ENCODE measurements around the gene RBPJ.
"Not testable (repeated sequence)": the region's sequence is repeated elsewhere in the genome, so short reads cannot be mapped to it uniquely, and the experiment has no call there.

Gene RBPJ

GRCh38 chr4:26343038-26343398, 22.2 kb downstream of the RBPJ start:
- DNase-seq = no peak

DNA sequence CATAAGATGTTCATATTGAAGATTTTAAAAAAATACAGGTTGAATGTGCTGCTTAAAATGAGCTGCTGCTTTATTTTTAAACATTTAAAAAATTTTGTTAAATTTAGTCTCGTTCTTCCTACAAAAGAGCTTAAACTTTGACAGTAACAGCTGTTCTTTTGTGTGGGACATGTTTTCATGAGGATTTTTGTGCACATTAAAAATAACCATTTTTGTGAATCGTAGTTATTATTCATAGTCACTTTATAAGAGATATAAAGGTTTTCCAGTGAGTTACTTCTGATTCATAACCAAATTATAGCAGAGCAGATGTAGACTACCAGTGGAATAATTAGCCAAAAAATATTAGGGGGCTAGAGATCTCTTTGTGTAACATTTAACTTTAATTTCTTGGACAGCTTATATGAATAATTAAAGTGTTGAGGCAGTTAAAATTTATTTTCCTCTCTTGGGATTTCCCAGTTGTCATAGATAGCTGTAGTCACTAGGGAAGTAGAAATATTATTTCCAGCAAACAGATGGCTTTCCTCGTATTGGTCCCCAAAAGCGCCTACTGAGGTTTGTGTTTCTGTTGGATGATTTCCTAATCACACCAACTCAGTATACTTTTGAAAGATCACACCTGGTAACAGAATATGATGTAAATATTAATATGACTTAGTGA, 24.2 kb downstream of the RBPJ start:
- DNase-seq = no peak

DNA sequence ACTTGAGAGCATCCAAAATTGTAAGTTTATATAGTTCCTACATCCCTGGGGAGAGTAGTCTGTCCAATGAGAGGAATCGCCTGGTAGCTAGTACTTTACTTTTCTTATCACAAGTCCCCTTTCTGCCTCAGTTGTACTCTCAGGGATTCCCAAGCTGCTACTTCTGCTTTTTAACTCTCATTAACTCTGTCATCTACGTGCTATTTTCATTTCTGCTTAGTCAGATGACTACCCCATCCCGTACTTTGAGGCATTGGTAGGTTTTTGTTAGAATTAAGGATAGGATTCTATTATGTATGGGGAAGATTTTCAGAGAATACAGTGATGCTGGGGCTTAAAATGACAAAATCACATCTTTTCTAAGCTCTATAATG, 24.7 kb downstream of the RBPJ start:
- DNase-seq = no peak

GRCh38 chr4:26346203-26346620, 25.4 kb downstream of the RBPJ start:
- DNase-seq = no peak

DNA sequence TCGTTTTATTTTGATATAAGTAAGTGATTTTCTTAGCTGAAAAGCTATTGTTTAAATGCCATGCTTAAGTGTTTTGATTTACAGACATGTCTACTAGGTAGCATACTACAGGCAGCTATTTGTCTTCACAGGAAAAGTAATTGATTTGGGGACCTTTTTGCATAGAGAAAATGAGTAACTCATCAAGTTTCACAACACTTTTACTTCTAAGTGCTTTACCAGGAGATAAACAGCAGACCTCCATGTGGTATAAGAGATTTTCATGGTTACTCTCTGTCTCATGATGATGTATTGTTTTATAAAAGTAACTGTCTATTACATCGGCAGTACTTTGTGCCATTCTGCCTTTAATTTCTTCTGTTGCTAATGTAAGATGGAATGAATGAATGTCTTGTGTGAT, 28.7 kb downstream of the RBPJ start:
- DNase-seq = no peak

GRCh38 chr4:26351685-26352084, 30.9 kb downstream of the RBPJ start:
- DNase-seq = no peak

- no peak for DNase-seq
These were observed 33.7 kb downstream of the RBPJ start for GRCh38 chr4:26354491-26354890.

DNA sequence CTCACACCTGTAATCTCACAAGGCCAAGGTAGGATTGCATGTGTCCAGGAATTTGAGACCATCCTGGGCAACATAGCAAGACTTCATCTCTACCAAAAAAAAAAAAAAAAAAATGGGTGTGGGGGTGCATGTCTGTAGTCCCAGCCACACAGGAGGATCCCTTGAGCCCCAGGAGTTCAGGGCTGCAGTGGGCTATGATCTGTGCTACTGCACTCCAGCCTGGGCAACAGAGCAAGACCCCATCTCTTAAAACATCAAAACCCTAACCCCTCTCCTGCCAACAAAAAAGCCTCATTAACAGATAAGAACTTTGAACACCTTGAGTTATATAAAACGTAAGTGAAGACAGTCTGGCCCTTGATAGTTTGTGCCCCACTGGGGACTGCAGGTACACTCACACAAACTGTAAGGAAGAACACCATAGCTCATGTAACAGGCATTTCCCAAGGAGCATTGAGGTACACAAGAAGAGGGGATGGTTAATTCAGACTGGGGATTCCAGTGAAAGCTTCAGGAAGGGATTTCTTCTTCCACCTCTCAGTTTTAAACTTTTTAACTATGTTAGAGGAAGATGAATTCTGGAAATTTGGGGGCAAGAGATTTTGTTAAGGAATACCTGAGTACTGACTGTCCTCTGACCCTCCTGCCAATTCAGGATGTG, 34.7 kb downstream of the RBPJ start:
- DNase-seq = no peak

DNA sequence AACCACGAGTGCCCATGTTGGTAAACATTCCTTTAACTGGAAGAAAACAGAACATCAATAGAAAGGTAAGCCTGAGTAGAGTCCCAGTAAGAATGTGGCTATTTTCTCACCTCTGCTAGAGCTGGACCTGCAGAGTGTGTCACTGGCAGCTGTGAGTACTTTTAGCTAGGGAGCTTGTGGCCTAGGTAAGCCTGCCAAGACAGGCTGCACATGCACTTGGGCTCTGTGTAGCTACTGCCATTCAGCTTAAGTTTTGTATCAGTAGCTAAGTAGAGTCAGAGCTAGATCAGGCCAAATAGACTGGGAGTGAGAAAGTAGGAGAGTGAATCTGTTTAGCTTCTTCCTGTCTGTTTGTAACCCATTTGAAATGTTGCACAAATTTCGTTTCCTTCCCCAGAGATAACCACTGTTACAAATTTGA, 35.3 kb downstream of the RBPJ start:
- no peak for DNase-seq

DNA sequence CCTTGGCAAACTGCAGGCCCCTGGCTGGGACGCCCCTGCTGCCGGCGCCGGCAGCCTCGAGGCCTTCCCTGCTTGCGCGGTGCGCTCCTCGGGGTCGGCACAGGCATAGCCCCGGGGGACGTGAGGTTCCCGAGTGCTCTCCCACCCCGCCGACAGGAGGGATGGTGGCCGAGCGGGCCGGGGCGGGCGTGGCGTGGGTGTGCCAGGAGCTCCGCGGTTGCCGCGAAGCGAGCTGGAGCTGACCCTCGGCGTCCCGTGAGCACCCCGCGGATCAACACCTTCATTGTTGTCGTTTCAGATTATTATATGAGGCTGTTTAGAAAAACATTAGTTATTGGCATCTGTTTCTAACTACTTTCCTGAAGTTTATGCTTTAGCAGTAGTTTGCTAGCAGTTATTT, 38.7 kb downstream of the RBPJ start:
- DNase-seq = not testable (repeated sequence)

DNA sequence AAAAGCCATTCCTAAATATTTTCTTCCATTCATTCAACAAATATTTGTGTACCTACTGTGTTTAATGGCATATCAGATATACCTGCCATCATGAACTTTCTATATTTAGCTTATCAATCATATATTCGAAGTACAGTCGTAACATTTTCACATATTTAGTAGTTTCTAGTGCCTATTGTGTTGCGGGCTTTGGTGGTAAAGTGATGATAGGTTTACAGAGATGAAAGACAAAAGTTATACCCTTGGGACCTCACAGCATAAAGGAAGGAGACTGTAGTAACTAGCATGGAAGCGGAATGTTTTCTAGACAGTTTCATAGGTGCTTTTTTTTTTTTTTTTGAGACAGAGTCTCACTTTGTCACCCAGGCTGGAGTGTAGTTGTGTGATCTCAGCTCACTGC, 39.5 kb downstream of the RBPJ start:
- DNase-seq = no peak

GRCh38 chr4:26360864-26361263, 40.0 kb downstream of the RBPJ start:
- no peak for DNase-seq

- no peak for DNase-seq
These were observed 40.5 kb downstream of the RBPJ start for GRCh38 chr4:26361297-26361696.

- no peak for DNase-seq
These were observed 42.1 kb downstream of the RBPJ start for GRCh38 chr4:26362745-26363439.

GRCh38 chr4:26365537-26366150, 44.8 kb downstream of the RBPJ start:
- no peak for DNase-seq

DNA sequence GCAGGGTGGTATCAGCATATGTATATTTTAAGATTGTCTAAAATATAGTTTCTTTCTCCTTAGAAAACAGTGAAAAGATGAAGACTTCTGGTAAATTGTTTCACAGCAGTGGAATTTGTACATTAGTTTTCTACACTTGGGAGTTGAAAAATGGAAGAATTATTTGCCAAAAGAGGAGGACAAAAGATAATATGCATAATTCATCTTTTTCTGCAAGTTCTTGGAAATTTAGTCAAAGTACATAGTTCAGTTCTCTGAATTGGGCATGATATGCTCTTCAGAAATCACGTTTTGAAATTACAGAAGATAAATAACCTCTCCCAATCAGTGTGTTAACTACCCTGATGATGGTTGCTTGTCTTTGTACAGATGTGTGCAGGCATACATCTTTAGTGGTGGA, 47.0 kb downstream of the RBPJ start:
- DNase-seq = no peak

DNA sequence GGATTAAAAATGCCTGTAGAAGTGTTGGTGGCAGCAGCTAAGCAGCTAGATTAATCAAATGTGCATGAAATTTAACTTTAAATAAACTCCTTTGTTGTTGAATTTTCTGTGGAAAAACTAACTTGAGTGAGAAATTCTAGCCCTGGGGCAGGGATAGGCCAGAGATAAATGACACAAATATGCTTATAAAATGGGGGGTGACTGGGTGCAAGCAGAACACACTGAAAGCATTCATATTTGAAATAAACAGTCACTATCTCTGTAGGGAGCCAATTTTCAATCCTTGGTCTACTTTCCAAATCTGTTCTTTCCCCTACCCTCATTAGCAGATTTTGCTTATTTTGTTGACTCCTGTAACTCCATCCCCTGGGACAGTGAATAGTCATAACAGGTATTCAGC, 47.9 kb downstream of the RBPJ start:
- DNase-seq = no peak

- no peak for DNase-seq
These were observed 48.3 kb downstream of the RBPJ start for GRCh38 chr4:26369132-26369531.

- no peak for DNase-seq
These were observed 48.8 kb downstream of the RBPJ start for GRCh38 chr4:26369581-26369980.

GRCh38 chr4:26372076-26372475, 51.3 kb downstream of the RBPJ start:
- no peak for DNase-seq

DNA sequence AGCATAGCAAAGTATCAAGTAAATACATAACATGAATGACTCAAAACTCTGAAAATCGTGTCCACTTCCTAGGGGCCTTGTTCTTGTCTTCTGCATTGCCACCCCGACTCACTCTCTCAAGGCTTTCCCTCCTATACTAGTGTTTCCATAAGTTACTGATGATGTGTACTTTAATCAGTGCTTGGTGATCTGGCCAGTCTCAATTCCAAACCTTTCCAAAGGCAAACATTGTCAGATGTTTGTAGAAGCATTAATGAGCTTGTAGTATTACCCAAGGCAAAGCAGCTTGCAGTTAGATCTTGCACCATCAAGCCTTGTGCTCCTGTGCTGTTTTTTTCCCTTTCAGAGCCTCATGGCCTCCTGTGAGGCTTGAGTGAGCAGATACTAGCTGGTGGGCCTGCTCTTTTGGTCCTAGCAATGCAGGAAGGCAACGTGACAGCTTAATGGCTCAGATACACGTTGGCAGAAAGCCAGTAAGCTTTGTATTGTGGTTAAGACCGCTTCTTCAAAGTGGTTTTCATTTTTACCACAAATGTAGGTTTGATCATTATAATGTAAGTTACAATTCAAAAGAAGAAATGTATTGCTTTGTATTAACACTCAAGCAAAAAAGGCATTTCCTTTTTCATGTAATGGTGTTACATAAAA, 51.8 kb downstream of the RBPJ start:
- DNase-seq = peak; percentile 27

GRCh38 chr4:26375551-26375950, 54.7 kb downstream of the RBPJ start:
- no peak for DNase-seq

All from NCI-H1092 treated with DMSO at 0.1 percent for 48 hours (cell line).